NAMALWA (cell line): ENCODE measurements around the gene C1QTNF9B.

ENCODE experiments used
- DNase-seq: peaks from one replicate; pipeline ENCODE4 v3.0.0-alpha.2; 2015; ENCODE audit warnings: low spot score

Gene C1QTNF9B

GRCh38 chr13:23856008-23856750 lies 41.1 kb downstream of the C1QTNF9B start:
- no peak for DNase-seq

- no peak for DNase-seq
Measured at GRCh38 chr13:23855360-23855759, 41.9 kb downstream of the C1QTNF9B start.

DNA sequence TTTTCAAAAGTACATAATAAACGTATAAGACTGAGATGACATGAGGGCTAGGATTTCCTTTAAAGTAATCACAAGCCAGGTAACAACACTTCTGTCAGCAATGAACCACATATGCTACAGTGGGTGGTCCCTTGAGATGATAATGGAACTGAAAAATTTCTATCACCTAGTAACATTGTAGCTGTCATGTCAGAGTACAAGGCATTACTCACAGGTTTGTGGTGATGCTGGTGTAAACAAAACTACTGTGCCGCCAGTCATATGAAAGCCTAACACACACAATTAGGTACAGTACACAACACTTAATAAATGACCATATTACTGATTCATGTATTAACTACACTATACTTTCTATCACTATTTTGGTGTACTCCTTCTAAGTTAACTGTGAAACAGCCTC lies 45.0 kb downstream of the C1QTNF9B start:
- DNase-seq = no peak

GRCh38 chr13:23851106-23851505 lies 46.2 kb downstream of the C1QTNF9B start:
- no peak for DNase-seq

DNA sequence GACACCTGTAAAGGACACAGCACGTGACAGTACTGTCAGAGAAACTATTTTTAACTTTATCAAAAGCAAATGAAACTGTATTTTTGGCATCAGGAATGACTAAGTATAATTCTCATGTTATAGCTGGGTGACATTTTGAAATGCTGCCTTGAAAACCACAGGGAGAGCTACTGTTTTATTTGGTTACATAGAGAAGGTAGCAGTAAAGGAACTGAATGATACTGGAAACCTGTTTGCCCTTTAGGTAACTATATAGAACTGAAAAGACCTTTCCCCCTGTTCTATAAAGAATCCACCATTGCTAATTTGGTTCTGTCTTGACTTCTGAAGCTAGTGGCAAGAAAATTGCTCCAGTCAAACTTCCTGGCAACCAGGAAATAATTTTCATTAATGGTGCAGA lies 47.2 kb downstream of the C1QTNF9B start:
- no peak for DNase-seq

DNA sequence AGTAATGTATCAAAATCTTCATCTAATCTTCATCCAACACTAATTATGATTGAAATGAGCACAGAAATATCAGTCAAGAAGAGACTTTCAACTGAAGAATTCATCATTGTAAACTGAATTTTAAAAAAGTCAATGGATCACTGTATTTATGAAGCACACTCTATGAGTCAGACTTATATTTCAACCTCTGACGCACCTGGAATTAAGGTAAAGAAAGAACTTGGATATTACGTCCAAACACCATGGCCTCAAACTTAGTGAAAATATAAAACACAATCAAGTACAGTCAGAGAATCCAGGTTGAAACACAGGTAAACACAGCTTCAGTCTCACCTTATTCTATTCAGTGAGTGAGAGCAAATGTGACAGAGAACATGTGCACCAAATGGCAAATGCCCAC lies 47.6 kb downstream of the C1QTNF9B start:
- no peak for DNase-seq

GRCh38 chr13:23848646-23849141 lies 48.6 kb downstream of the C1QTNF9B start:
- DNase-seq = peak; percentile 12

- DNase-seq = no peak
Measured at GRCh38 chr13:23848019-23848418, 49.3 kb downstream of the C1QTNF9B start.

- no peak for DNase-seq
Measured at GRCh38 chr13:23847497-23847896, 49.8 kb downstream of the C1QTNF9B start.

GRCh38 chr13:23845105-23845725 lies 52.1 kb downstream of the C1QTNF9B start:
- no peak for DNase-seq

DNA sequence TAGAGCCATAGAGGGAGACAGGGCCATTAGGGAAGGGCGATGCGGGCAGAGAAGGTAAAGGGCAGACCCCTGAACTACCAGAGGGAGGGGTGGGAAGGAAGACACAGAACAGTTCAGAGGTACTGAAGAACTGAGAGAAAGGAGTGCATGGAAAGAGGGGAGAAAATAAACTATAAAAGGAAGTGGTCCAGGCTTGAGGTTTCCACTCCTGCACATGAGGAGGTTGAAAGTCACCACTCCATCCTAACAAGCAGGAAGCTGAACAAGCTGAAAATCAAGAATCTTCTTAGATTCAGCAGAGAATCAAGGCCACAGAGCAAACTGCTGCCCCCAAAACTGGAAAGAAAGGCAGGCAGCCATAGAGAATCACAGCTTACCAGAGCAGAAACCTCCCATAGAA lies 53.2 kb downstream of the C1QTNF9B start:
- no peak for DNase-seq

GRCh38 chr13:23843436-23843835 lies 53.9 kb downstream of the C1QTNF9B start:
- no peak for DNase-seq

- no peak for DNase-seq
Measured at GRCh38 chr13:23842406-23842805, 54.9 kb downstream of the C1QTNF9B start.
